ENCODE measurements around the gene TM4SF4. TPM values are rescaled to one million over a fixed set of nuclear protein-coding genes. Genes with fewer than 3 reads are reported as not detected.

The TM4SF4 gene
- total and polyA plus RNA-seq, 8 donors, result 18.9 to 411 (median 45.8) TPM

DNA sequence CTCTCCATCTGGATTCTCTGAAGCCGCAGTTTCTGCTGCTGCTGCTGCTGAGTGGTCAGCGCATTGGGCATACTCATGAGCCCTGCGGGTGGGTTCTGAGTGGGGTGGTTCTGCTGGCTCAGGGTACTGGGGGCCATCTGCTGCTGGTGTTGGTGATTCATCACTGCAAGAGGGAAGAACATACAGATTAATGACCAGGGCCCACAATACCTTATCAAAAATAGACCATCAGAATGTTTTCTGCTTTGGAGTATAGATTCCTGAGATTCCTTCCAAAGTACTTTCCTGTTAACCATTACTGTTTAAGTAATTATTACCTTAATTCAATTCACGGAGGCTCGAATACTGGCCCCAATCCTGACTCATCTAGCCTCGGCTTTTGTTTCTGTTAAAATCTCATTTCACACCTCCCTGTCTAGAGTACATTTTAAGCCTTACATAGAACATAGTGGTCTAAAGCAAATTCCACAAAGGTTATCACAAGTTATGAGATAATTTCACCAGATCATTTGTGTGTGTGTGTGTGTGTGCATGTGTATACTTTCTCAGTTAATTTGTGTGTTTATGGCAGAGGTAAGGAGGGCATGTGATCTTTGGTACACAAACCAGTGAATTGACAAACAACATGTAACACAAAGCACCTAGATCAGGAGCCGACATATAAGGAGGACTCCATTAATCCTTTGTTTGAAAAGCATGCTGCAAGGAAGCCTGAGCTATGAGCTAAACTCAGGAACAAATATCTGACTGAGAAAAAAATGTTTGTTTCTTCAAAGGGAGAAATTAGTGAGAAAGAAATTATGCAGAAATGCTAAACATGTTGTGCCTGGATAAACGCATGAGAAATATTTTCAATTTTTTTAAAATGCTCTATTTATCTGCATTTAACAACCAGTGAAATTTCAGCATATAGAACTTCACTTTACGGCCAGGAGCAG lies 68.1 kb downstream of the TM4SF4 start:
- 66 to 67% methylated on average over 9 of the region's 9 CpGs for WGBS, 2 donors
- intact Hi-C loops (cut with DNase I), result no loop called here
- TF ChIP-seq, protein P1, sequence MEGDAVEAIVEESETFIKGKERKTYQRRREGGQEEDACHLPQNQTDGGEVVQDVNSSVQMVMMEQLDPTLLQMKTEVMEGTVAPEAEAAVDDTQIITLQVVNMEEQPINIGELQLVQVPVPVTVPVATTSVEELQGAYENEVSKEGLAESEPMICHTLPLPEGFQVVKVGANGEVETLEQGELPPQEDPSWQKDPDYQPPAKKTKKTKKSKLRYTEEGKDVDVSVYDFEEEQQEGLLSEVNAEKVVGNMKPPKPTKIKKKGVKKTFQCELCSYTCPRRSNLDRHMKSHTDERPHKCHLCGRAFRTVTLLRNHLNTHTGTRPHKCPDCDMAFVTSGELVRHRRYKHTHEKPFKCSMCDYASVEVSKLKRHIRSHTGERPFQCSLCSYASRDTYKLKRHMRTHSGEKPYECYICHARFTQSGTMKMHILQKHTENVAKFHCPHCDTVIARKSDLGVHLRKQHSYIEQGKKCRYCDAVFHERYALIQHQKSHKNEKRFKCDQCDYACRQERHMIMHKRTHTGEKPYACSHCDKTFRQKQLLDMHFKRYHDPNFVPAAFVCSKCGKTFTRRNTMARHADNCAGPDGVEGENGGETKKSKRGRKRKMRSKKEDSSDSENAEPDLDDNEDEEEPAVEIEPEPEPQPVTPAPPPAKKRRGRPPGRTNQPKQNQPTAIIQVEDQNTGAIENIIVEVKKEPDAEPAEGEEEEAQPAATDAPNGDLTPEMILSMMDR (IDR thresholded peaks at IDR 0.05), result no peak
- H3K27ac ChIP-seq, result peak overlapping the region; percentile 27 to 73 (median 50)
- no peaks in the 10 kb centered on the region for H3K27me3 ChIP-seq
- H3K36me3 ChIP-seq, result peaks cover 0 to 6% (median 0%) of the 10 kb centered on the region in 3 donors
- FAIRE-seq, result no peak
- peaks cover 2 to 7% (median 3%) of the 10 kb centered on the region in 3 donors for H3K4me1 ChIP-seq
- no peaks in the 10 kb centered on the region for H3K9me3 ChIP-seq
- peak; percentile 49 to 82 (median 78) for ATAC-seq
- DNase-seq, result peak in 2 of 6 donors; percentile 10 to 31
- peak overlapping the region in 2 of 4 donors; percentile 12 to 28 for H3K4me3 ChIP-seq

DNA sequence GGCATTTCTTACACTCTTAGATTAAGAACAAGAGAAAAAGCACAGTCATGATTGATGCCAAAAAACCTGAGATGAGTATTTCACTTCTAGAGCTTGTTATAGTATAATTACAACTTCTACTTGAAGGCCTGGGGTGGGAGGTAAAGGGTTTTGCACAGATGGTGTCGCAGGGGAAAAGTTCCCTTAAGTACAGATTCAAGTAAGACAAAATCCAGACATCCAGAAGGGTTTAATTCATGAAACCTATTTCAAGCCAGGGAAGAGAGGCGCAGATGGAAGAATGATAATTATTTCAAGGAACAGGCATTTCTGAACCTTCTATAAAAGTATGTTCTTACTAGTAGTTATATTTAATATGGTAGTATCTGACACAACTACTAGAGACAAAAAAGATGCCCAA lies 70.6 kb downstream of the TM4SF4 start:
- no peak for FAIRE-seq
- Histone ChIP-seq H3K9me3 (no peaks in the 10 kb centered on the region), H3K36me3 (peaks cover 0 to 6% (median 0%) of the 10 kb centered on the region in 3 donors), H3K4me1 (peaks cover 5 to 9% (median 9%) of the 10 kb centered on the region in 3 donors), H3K4me3 (no peak overlapping the region), H3K27me3 (no peaks in the 10 kb centered on the region), H3K27ac (peak overlapping the region in 1 of 4 donors; percentile 4)
- 88 to 94% methylated on average over 2 of the region's 2 CpGs for WGBS, 2 donors
- intact Hi-C loops (cut with DNase I), result no loop called here
- DNase-seq, result no peak
- TF ChIP-seq, protein P1 (IDR thresholded peaks at IDR 0.05), result no peak
- no peak for ATAC-seq

DNA sequence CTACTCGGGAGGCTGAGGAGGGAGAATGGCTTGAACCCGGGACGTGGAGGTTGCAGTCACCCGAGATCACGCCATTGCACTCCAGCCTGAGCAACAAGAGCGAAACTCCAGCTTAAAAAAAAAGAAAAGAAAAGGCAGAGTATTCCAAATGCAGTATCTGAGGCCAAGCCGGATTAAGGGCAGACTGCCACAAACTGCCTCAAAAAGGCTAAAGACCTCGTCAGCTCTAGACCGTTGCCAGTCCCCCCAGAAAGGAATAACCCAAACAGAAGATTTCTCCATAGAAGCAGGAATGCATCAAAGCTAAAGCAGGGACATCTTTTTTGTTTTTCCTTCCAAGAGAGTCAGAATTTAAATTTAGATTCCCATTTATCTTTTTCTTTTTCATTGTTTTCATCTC lies 72.9 kb downstream of the TM4SF4 start:
- H3K4me1 ChIP-seq, result peaks cover 5 to 10% (median 9%) of the 10 kb centered on the region in 3 donors
- 42 to 45% methylated on average over 9 of the region's 9 CpGs for WGBS, 2 donors
- no peak for FAIRE-seq
- H3K9me3 ChIP-seq, result no peaks in the 10 kb centered on the region
- ATAC-seq, result peak in 3 of 4 donors; percentile 16 to 53 (median 34)
- H3K27ac ChIP-seq, result peak overlapping the region in 3 of 4 donors; percentile 33 to 86 (median 82)
- no peak overlapping the region for H3K4me3 ChIP-seq
- peak in 2 of 6 donors; percentile 18 to 19 for DNase-seq
- intact Hi-C loops (cut with DNase I), result no loop called here
- TF ChIP-seq, protein P1 (IDR thresholded peaks at IDR 0.05), result no peak
- H3K27me3 ChIP-seq, result no peaks in the 10 kb centered on the region
- no peaks in the 10 kb centered on the region for H3K36me3 ChIP-seq

DNA sequence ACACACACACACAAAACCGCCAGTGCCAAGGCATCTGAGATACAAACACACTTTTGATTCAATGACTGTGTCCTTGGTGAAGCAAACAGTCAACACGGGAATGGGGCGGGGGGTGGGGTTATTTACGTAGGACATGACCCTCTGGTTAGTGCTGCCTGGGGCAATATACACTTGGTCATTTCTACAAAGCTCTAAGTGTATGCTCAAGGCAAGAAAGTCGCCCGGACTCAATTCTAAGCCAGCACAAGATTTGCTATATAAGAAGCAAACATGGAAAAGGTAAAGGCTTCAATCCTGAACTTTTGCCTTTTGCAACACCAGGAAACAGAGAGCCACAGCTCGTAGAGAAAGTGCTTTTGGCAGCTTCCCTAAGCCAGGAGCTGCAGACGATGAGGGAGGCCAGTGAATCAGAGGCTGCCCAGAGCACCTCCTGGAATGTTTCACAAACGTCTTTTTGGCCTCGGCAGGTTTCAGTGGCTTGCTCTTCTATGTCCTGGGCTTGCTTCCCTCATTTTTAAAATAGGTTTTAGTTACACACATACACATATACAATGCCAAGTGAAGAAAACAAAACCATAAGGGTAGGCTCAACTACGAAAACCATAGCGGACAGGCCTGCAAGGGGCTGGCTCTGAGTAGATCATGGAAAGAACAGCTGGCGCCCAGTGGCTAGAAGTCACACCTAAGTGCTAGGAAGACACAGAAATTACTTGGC lies 73.6 kb downstream of the TM4SF4 start:
- intact Hi-C loops (cut with DNase I), result no loop called here
- FAIRE-seq, result no peak
- peak; percentile 87 to 90 (median 90) for ATAC-seq

More for the DNA sequence above, 73.6 kb downstream of the TM4SF4 start:
- TF ChIP-seq, protein P1 (IDR thresholded peaks at IDR 0.05), result no peak
- H3K4me1 ChIP-seq, result peaks cover 7 to 17% (median 9%) of the 10 kb centered on the region in 3 donors
- no peak overlapping the region for H3K4me3 ChIP-seq
- H3K9me3 ChIP-seq, result no peaks in the 10 kb centered on the region
- DNase-seq, result peak in 4 of 6 donors; percentile 41 to 65 (median 46)
- no peaks in the 10 kb centered on the region for H3K36me3 ChIP-seq
- H3K27me3 ChIP-seq, result no peaks in the 10 kb centered on the region
- 29 to 31% methylated on average over 13 of the region's 13 CpGs for WGBS, 2 donors
- H3K27ac ChIP-seq, result peak overlapping the region; percentile 46 to 86 (median 74)

Measured in pancreas (tissue), 10 donors.